Naive B cell (primary cell): ENCODE results near the gene VAMP5. TPM values are rescaled to one million over a fixed set of nuclear protein-coding genes. Genes with fewer than 3 reads are reported as not detected.
"Not testable (repeated sequence)": the region's sequence is repeated elsewhere in the genome, so short reads cannot be mapped to it uniquely, and the experiment has no call there.

Experiments used
- ATAC-seq, 2 donors: fragments of 150-1000 bp; cut with Tn5 transposase; 2 replicates each; pipeline ENCODE4 v1.10.0; 2021; ENCODE audit warnings: low read depth in 2 of 2, mild to moderate bottlenecking in 2 of 2, moderate library complexity in 2 of 2
- DNase-seq: peaks from one replicate; pipeline ENCODE4 v3.0.0; 2022
- H3K27ac Mint-ChIP-seq, 6 donors: one replicate each; pipeline ENCODE4 v1.8.0; 2020 to 2022; ENCODE audit warnings: mild to moderate bottlenecking in 6 of 6, mixed read lengths in 6 of 6, moderate library complexity in 5 of 6, inconsistent platforms in 2 of 6
- H3K27me3 Mint-ChIP-seq, 3 donors: one replicate each; pipeline ENCODE4 v1.8.0; 2021 to 2022; ENCODE audit warnings: mixed read lengths in 3 of 3, mild to moderate bottlenecking in 1 of 3
- H3K36me3 Mint-ChIP-seq, 2 donors: one replicate each; pipeline ENCODE4 v1.8.0; 2020 to 2022; ENCODE audit warnings: mixed read lengths in 2 of 2, inconsistent platforms in 1 of 2, mild to moderate bottlenecking in 1 of 2
- H3K4me1 Mint-ChIP-seq, 3 donors: one replicate each; pipeline ENCODE4 v1.8.0; 2020 to 2022; ENCODE audit warnings: mixed read lengths in 3 of 3, inconsistent platforms in 1 of 3, mild to moderate bottlenecking in 1 of 3, moderate library complexity in 1 of 3
- H3K4me3 Mint-ChIP-seq, 8 donors: one replicate each; pipeline ENCODE4 v1.8.0; 2020 to 2022; ENCODE audit warnings: mild to moderate bottlenecking in 8 of 8, mixed read lengths in 8 of 8, moderate library complexity in 8 of 8, inconsistent platforms in 2 of 8
- H3K9me3 Mint-ChIP-seq, 7 donors: one replicate each; pipeline ENCODE4 v1.8.0; 2020 to 2022; ENCODE audit warnings: mixed read lengths in 7 of 7, mild to moderate bottlenecking in 5 of 7, inconsistent platforms in 2 of 7, moderate library complexity in 1 of 7
- polyA plus RNA-seq, 6 donors: library from polyadenylated mRNA; unstranded; fragments of 300-500 nt; fragmentation: Illumina TruSeq; gene quantifications; one replicate each; pipeline ENCODE4 v1.2.3, GENCODE V29; 2021; ENCODE audit warnings: low read depth in 6 of 6

VAMP5 gene
- polyA plus RNA-seq, 6 donors from 2014 or later, result 33.3 to 68.5 (median 49.9) TPM

GRCh38 chr2:85580206-85580605, 4.0 kb upstream of the VAMP5 start:
- H3K9me3 Mint-ChIP-seq, result no peaks in the 10 kb centered on the region
- no peaks in the 10 kb centered on the region for H3K27me3 Mint-ChIP-seq
- peaks cover 42 to 63% (median 53%) of the 10 kb centered on the region in 3 donors for H3K4me1 Mint-ChIP-seq
- H3K4me3 Mint-ChIP-seq, result peak overlapping the region in 7 of 8 donors; percentile 47 to 94 (median 82)
- ATAC-seq, result no peak
- H3K27ac Mint-ChIP-seq, result peak overlapping the region in 1 of 6 donors; percentile 76
- no peak for DNase-seq
- peaks cover 12 to 13% of the 10 kb centered on the region in 2 donors for H3K36me3 Mint-ChIP-seq

GRCh38 chr2:85582492-85582891, 1.7 kb upstream of the VAMP5 start:
- Mint-ChIP-seq H3K9me3 (no peaks in the 10 kb centered on the region), H3K27me3 (no peaks in the 10 kb centered on the region), H3K27ac (peak overlapping the region in 2 of 6 donors; percentile 54 to 57), H3K36me3 (peaks cover 12 to 13% of the 10 kb centered on the region in 2 donors), H3K4me1 (peaks cover 47 to 74% (median 60%) of the 10 kb centered on the region in 3 donors), H3K4me3 (peak overlapping the region in 6 of 8 donors; percentile 34 to 83 (median 61))
- ATAC-seq (no peak), DNase-seq (no peak)

GRCh38 chr2:85583667-85584353, 421 bp upstream of the VAMP5 start:
- DNase-seq, result no peak
- H3K4me3 Mint-ChIP-seq, result peak overlapping the region; percentile 72 to 93 (median 88)
- H3K27ac Mint-ChIP-seq, result peak overlapping the region in 5 of 6 donors; percentile 41 to 87 (median 68)
- peaks cover 12 to 13% of the 10 kb centered on the region in 2 donors for H3K36me3 Mint-ChIP-seq
- H3K9me3 Mint-ChIP-seq, result no peaks in the 10 kb centered on the region
- H3K4me1 Mint-ChIP-seq, result peaks cover 46 to 73% (median 60%) of the 10 kb centered on the region in 3 donors
- ATAC-seq, result no peak
- no peaks in the 10 kb centered on the region for H3K27me3 Mint-ChIP-seq

- ATAC-seq (peak; percentile 46 to 54), DNase-seq (peak; percentile 14)
- peak overlapping the region; percentile 35 to 95 (median 79) for H3K27ac Mint-ChIP-seq
- no peaks in the 10 kb centered on the region for H3K9me3 Mint-ChIP-seq
- peak overlapping the region; percentile 72 to 93 (median 90) for H3K4me3 Mint-ChIP-seq
- peaks cover 12 to 13% of the 10 kb centered on the region in 2 donors for H3K36me3 Mint-ChIP-seq
- H3K4me1 Mint-ChIP-seq, result peaks cover 37 to 62% (median 48%) of the 10 kb centered on the region in 3 donors
- H3K27me3 Mint-ChIP-seq, result no peaks in the 10 kb centered on the region
These were observed 888 bp downstream of the VAMP5 start for GRCh38 chr2:85584857-85585780.

GRCh38 chr2:85585781-85586105, 1.5 kb downstream of the VAMP5 start:
- no peak for DNase-seq
- H3K27me3 Mint-ChIP-seq, result no peaks in the 10 kb centered on the region
- H3K27ac Mint-ChIP-seq, result peak overlapping the region in 4 of 6 donors; percentile 21 to 74 (median 38)
- peak overlapping the region in 7 of 8 donors; percentile 72 to 93 (median 88) for H3K4me3 Mint-ChIP-seq
- peaks cover 34 to 60% (median 44%) of the 10 kb centered on the region in 3 donors for H3K4me1 Mint-ChIP-seq
- no peak for ATAC-seq
- H3K9me3 Mint-ChIP-seq, result no peaks in the 10 kb centered on the region
- H3K36me3 Mint-ChIP-seq, result peaks cover 12 to 13% of the 10 kb centered on the region in 2 donors

- Mint-ChIP-seq H3K27me3 (no peaks in the 10 kb centered on the region), H3K36me3 (no peaks in the 10 kb centered on the region), H3K4me3 (peak overlapping the region in 3 of 8 donors; percentile 15 to 77 (median 31)), H3K27ac (peak overlapping the region in 2 of 6 donors; percentile 14 to 34), H3K9me3 (no peaks in the 10 kb centered on the region), H3K4me1 (peaks cover 32 to 48% (median 44%) of the 10 kb centered on the region in 3 donors)
- no peak for ATAC-seq
- no peak for DNase-seq
These were observed 4.0 kb downstream of the VAMP5 start for GRCh38 chr2:85588236-85588635.

GRCh38 chr2:85588645-85589044, 4.4 kb downstream of the VAMP5 start:
- H3K4me3 Mint-ChIP-seq, result peak overlapping the region in 3 of 8 donors; percentile 15 to 77 (median 31)
- no peak for ATAC-seq

GRCh38 chr2:85589181-85589580, 5.0 kb downstream of the VAMP5 start:
- Mint-ChIP-seq H3K4me3 (no peak overlapping the region), H3K27me3 (no peaks in the 10 kb centered on the region), H3K36me3 (no peaks in the 10 kb centered on the region), H3K27ac (no peak overlapping the region), H3K9me3 (no peaks in the 10 kb centered on the region), H3K4me1 (peaks cover 32 to 48% (median 42%) of the 10 kb centered on the region in 3 donors)
- ATAC-seq, result no peak
- DNase-seq, result no peak

More at GRCh38 chr2:85588645-85589044, 4.4 kb downstream of the VAMP5 start:
- Mint-ChIP-seq H3K27me3 (no peaks in the 10 kb centered on the region), H3K27ac (peak overlapping the region in 1 of 6 donors; percentile 34), H3K36me3 (no peaks in the 10 kb centered on the region), H3K9me3 (no peaks in the 10 kb centered on the region), H3K4me1 (peaks cover 29 to 48% (median 40%) of the 10 kb centered on the region in 3 donors)
- no peak for DNase-seq

GRCh38 chr2:85589982-85590791, 6.0 kb downstream of the VAMP5 start:
- DNase-seq (no peak), ATAC-seq (no peak)
- H3K4me3 Mint-ChIP-seq, result peak overlapping the region in 1 of 8 donors; percentile 54
- H3K27ac Mint-ChIP-seq, result peak overlapping the region in 1 of 6 donors; percentile 56
- peaks cover 34 to 52% (median 42%) of the 10 kb centered on the region in 3 donors for H3K4me1 Mint-ChIP-seq
- H3K36me3 Mint-ChIP-seq, result no peaks in the 10 kb centered on the region
- no peaks in the 10 kb centered on the region for H3K27me3 Mint-ChIP-seq
- no peaks in the 10 kb centered on the region for H3K9me3 Mint-ChIP-seq

- DNase-seq (no peak), ATAC-seq (no peak)
- no peaks in the 10 kb centered on the region for H3K9me3 Mint-ChIP-seq
- H3K36me3 Mint-ChIP-seq, result no peaks in the 10 kb centered on the region
- H3K4me3 Mint-ChIP-seq, result peak overlapping the region in 1 of 8 donors; percentile 65
- peaks cover 34 to 52% (median 40%) of the 10 kb centered on the region in 3 donors for H3K4me1 Mint-ChIP-seq
- peak overlapping the region in 2 of 6 donors; percentile 12 to 47 for H3K27ac Mint-ChIP-seq
- H3K27me3 Mint-ChIP-seq, result no peaks in the 10 kb centered on the region
These were observed 6.7 kb downstream of the VAMP5 start for GRCh38 chr2:85590950-85591349.

GRCh38 chr2:85591563-85591962, 7.3 kb downstream of the VAMP5 start:
- Mint-ChIP-seq H3K4me1 (peaks cover 40 to 55% (median 42%) of the 10 kb centered on the region in 3 donors), H3K27ac (no peak overlapping the region)

GRCh38 chr2:85592299-85592698, 8.1 kb downstream of the VAMP5 start:
- not testable (repeated sequence) for H3K9me3 Mint-ChIP-seq, DNase-seq, ATAC-seq, H3K36me3 Mint-ChIP-seq, H3K27me3 Mint-ChIP-seq
- H3K4me3 Mint-ChIP-seq, result peak overlapping the region in 3 of 8 donors; percentile 16 to 95 (median 65)
- H3K4me1 Mint-ChIP-seq, result peaks cover 46 to 58% (median 49%) of the 10 kb centered on the region in 3 donors
- peak overlapping the region in 1 of 6 donors; percentile 80 for H3K27ac Mint-ChIP-seq

More at GRCh38 chr2:85591563-85591962, 7.3 kb downstream of the VAMP5 start:
- no peaks in the 10 kb centered on the region for H3K9me3 Mint-ChIP-seq
- H3K27me3 Mint-ChIP-seq, result no peaks in the 10 kb centered on the region
- DNase-seq, result no peak
- no peak for ATAC-seq
- no peaks in the 10 kb centered on the region for H3K36me3 Mint-ChIP-seq
- peak overlapping the region in 2 of 8 donors; percentile 61 to 65 for H3K4me3 Mint-ChIP-seq
